IMR-90 (cell line): ENCODE measurements around the gene TOM1. TPM values are rescaled to one million over a fixed set of nuclear protein-coding genes. Genes with fewer than 3 reads are reported as not detected.

Experiments
- ATAC-seq: fragments of 200-7000 bp; cut with Tn5 transposase; 2 replicates; pipeline ENCODE4 v1.9.1; 2020; ENCODE audit warnings: low read depth, mild to moderate bottlenecking, moderate library complexity
- BruUV-seq: library from RNA; stranded (reverse); fragments of 400-500 nt; replicated peaks from 2 replicates; lab custom pipeline; 2021; lab: Mats Ljungman, UMichigan
- CTCF ChIA-PET: fragments of 300-600 bp; formaldehyde crosslinking; extraction: SDS; loops from one replicate; lab custom pipeline; 2021; ENCODE audit warnings: antibody characterized with exemption; lab: Yijun Ruan, JAX
- POLR2A ChIA-PET: fragments of 300-600 bp; sonication (Branson Sonifier 250); formaldehyde crosslinking; loops from one replicate; lab custom pipeline; 2022; ENCODE audit warnings: antibody characterized with exemption; ENCODE audit not compliant: unreplicated experiment; lab: Charles Lee
- DNase-seq: peaks from one replicate; pipeline ENCODE4 v3.0.0; 2013
- H2AFZ ChIP-seq: replicated peaks from 2 replicates; pipeline ENCODE3; 2013; ENCODE audit warnings: low read length, mild to moderate bottlenecking; ENCODE audit not compliant: poor library complexity
- H2AK5ac ChIP-seq: 2 replicates; pipeline ENCODE4 v1.6.1; 2013; ENCODE audit warnings: low read depth, low read length, inconsistent platforms
- H2AK9ac ChIP-seq: replicated peaks from 2 replicates; pipeline ENCODE3; 2013; ENCODE audit warnings: mild to moderate bottlenecking, low read depth, low read length, moderate library complexity; ENCODE audit not compliant: poor library complexity
- H2BK120ac ChIP-seq: 2 replicates; pipeline ENCODE4 v1.6.1; 2013; ENCODE audit warnings: low read depth, low read length, inconsistent platforms
- H2BK15ac ChIP-seq: 3 replicates; pipeline ENCODE4 v1.6.1; 2013; ENCODE audit warnings: low read depth, low read length, inconsistent platforms
- H2BK20ac ChIP-seq: 2 replicates; pipeline ENCODE4 v1.6.1; 2013; ENCODE audit warnings: low read depth, mild to moderate bottlenecking, inconsistent platforms, low read length, moderate library complexity
- H2BK5ac ChIP-seq: 2 replicates; pipeline ENCODE4 v1.6.1; 2013; ENCODE audit warnings: mild to moderate bottlenecking, low read depth, low read length, inconsistent platforms; ENCODE audit not compliant: poor library complexity, severe bottlenecking
- H3K14ac ChIP-seq: replicated peaks from 2 replicates; pipeline ENCODE4 v1.6.1; 2013; ENCODE audit warnings: low read depth, low read length, inconsistent platforms
- H3K18ac ChIP-seq: 2 replicates; pipeline ENCODE4 v1.6.1; 2013; ENCODE audit warnings: low read depth, low read length, control low read depth
- H3K23ac ChIP-seq: 2 replicates; pipeline ENCODE4 v1.6.1; 2013; ENCODE audit warnings: low read depth, low read length, inconsistent platforms
- H3K27ac ChIP-seq: 2 replicates; pipeline ENCODE4 v1.5.1; 2013; ENCODE audit warnings: mild to moderate bottlenecking, control low read depth, low read length; ENCODE audit not compliant: insufficient read depth
- H3K27me3 ChIP-seq: 2 replicates; pipeline ENCODE4 v1.6.1; 2013; ENCODE audit warnings: low read length; ENCODE audit not compliant: control insufficient read depth, insufficient read depth
- H3K36me3 ChIP-seq: 2 replicates; pipeline ENCODE4 v1.6.1; 2013; ENCODE audit warnings: low read length, mixed read lengths; ENCODE audit not compliant: control insufficient read depth, insufficient read depth
- H3K4ac ChIP-seq: 2 replicates; pipeline ENCODE4 v1.6.1; 2013; ENCODE audit warnings: low read depth, low read length, inconsistent platforms
- H3K4me1 ChIP-seq: 2 replicates; pipeline ENCODE4 v1.6.1; 2013; ENCODE audit warnings: low read length, mixed read lengths; ENCODE audit not compliant: control insufficient read depth, insufficient read depth
- H3K4me2 ChIP-seq: 2 replicates; pipeline ENCODE4 v1.6.1; 2013; ENCODE audit warnings: low read depth, mild to moderate bottlenecking, control low read depth, low read length, moderate library complexity
- H3K4me3 ChIP-seq: 2 replicates; pipeline ENCODE4 v1.5.1; 2013; ENCODE audit warnings: low read depth, mild to moderate bottlenecking, control low read depth, low read length, moderate library complexity; ENCODE audit not compliant: insufficient read depth
- H3K56ac ChIP-seq: 2 replicates; pipeline ENCODE4 v1.6.1; 2013; ENCODE audit warnings: low read length, inconsistent platforms; ENCODE audit not compliant: insufficient read depth; ENCODE audit errors: extremely low read depth
- H3K79me1 ChIP-seq, 2 experiments: 2 replicates each; pipeline ENCODE4 v1.6.1; 2013; ENCODE audit warnings: low read length in 2 of 2, inconsistent platforms in 1 of 2, low read depth in 1 of 2
- H3K9ac ChIP-seq: 2 replicates; pipeline ENCODE4 v1.6.1; 2013; ENCODE audit warnings: low read depth, low read length, control low read depth
- H3K9me1 ChIP-seq: 2 replicates; pipeline ENCODE4 v1.6.1; 2013; ENCODE audit warnings: low read length, inconsistent platforms; ENCODE audit not compliant: insufficient read depth
- H3K9me3 ChIP-seq: 2 replicates; pipeline ENCODE4 v1.6.1; 2013; ENCODE audit warnings: low read length; ENCODE audit not compliant: control insufficient read depth, insufficient read depth
- H4K20me1 ChIP-seq: 2 replicates; pipeline ENCODE4 v1.6.1; 2013; ENCODE audit warnings: low read length, inconsistent platforms; ENCODE audit not compliant: insufficient read depth
- H4K5ac ChIP-seq: 2 replicates; pipeline ENCODE4 v1.6.1; 2013; ENCODE audit warnings: mild to moderate bottlenecking, low read depth, low read length, control low read depth
- H4K8ac ChIP-seq, 2 experiments: 2 replicates each; pipeline ENCODE4 v1.6.1; 2013; ENCODE audit warnings: low read depth in 2 of 2, low read length in 2 of 2, control low read depth in 1 of 2, inconsistent platforms in 1 of 2
- H4K91ac ChIP-seq: 2 replicates; pipeline ENCODE4 v1.6.1; 2013; ENCODE audit warnings: low read depth, low read length, inconsistent platforms; ENCODE audit not compliant: insufficient read depth
- BHLHE40 ChIP-seq: fragments of 150-350 bp; IDR thresholded peaks from 2 replicates; pipeline ENCODE4 v1.6.1; 2016; ENCODE audit warnings: mild to moderate bottlenecking, low read depth, low read length
- CEBPB ChIP-seq: IDR thresholded peaks from 2 replicates; pipeline ENCODE4 v1.6.1; 2012; ENCODE audit warnings: low read depth, low read length, improper control_type of control experiment
- CHD1 ChIP-seq: IDR thresholded peaks from 2 replicates; pipeline ENCODE4 v1.6.1; 2012; ENCODE audit warnings: low read depth, low read length, improper control_type of control experiment
- CTCF ChIP-seq: conservative IDR thresholded peaks from 2 replicates; pipeline ENCODE4 v1.5.1; 2012; ENCODE audit warnings: mild to moderate bottlenecking, low read depth, low read length, improper control_type of control experiment
- ELK1 ChIP-seq: fragments of 150-350 bp; IDR thresholded peaks from 2 replicates; pipeline ENCODE4 v1.6.1; 2016; ENCODE audit warnings: low read depth, mild to moderate bottlenecking, low read length, moderate library complexity, borderline replicate concordance
- FOS ChIP-seq: fragments of 150-350 bp; IDR thresholded peaks from 2 replicates; pipeline ENCODE4 v1.6.1; 2016; ENCODE audit warnings: low read depth, low read length
- MAFK ChIP-seq: IDR thresholded peaks from 2 replicates; pipeline ENCODE4 v1.6.1; 2012; ENCODE audit warnings: low read depth, low read length, improper control_type of control experiment
- MAZ ChIP-seq: IDR thresholded peaks from 2 replicates; pipeline ENCODE4 v1.6.1; 2012; ENCODE audit warnings: low read depth, mild to moderate bottlenecking, low read length, improper control_type of control experiment, moderate library complexity, borderline replicate concordance
- MXI1 ChIP-seq: IDR thresholded peaks from 2 replicates; pipeline ENCODE4 v1.6.1; 2012; ENCODE audit warnings: low read depth, mild to moderate bottlenecking, low read length, moderate library complexity, borderline replicate concordance
- NFE2L2 ChIP-seq: fragments of 150-350 bp; IDR thresholded peaks from 2 replicates; pipeline ENCODE4 v1.6.1; 2016; ENCODE audit warnings: low read depth, mild to moderate bottlenecking, low read length
- POLR2A ChIP-seq: IDR thresholded peaks from 2 replicates; pipeline ENCODE4 v1.6.1; 2012; ENCODE audit warnings: mild to moderate bottlenecking, low read depth, low read length
- RAD21 ChIP-seq: IDR thresholded peaks from 2 replicates; pipeline ENCODE4 v1.6.1; 2012; ENCODE audit warnings: low read length, improper control_type of control experiment
- RCOR1 ChIP-seq: IDR thresholded peaks from 2 replicates; pipeline ENCODE4 v1.6.1; 2012; ENCODE audit warnings: mild to moderate bottlenecking, low read length, improper control_type of control experiment; ENCODE audit not compliant: insufficient replicate concordance
- RFX5 ChIP-seq: IDR thresholded peaks from 2 replicates; pipeline ENCODE4 v1.8.0; 2012; ENCODE audit warnings: low read depth, mild to moderate bottlenecking, low read length, moderate library complexity
- SMC3 ChIP-seq: fragments of 150-350 bp; IDR thresholded peaks from 2 replicates; pipeline ENCODE4 v1.6.1; 2016; ENCODE audit warnings: low read depth, mild to moderate bottlenecking, antibody characterized with exemption, low read length, moderate library complexity
- USF2 ChIP-seq: fragments of 150-350 bp; IDR thresholded peaks from 2 replicates; pipeline ENCODE4 v1.6.1; 2017; ENCODE audit warnings: mild to moderate bottlenecking, antibody characterized with exemption, low read length, low read depth
- WGBS, 2 experiments: methylation state at CpG; one replicate each; pipeline versions ENCODE4 v1.1.5 to v1.1.7; 2013; ENCODE audit warnings: missing lambda C conversion rate in 2 of 2; ENCODE audit not compliant: insufficient read length in 1 of 2; ENCODE audit errors: extremely low coverage in 2 of 2; 5-methylcytosine and 5-hydroxymethylcytosine counted together
- dilution Hi-C: fragments of 300-500 bp; cut with HindIII; formaldehyde crosslinking; loops from one replicate; pipeline ENCODE4 v1.14.3; 2018; ENCODE audit warnings: low sequenced_read_pairs; ENCODE audit not compliant: unreplicated experiment
- in situ Hi-C: fragments of 300-500 bp; cut with MboI; formaldehyde crosslinking; loops from 3 replicates; pipeline ENCODE4 v1.14.3; 2019; ENCODE audit warnings: low sequenced_read_pairs, inconsistent platforms, mixed read lengths
- intact Hi-C: fragments of 100-400 bp; cut with micrococcal nuclease; formaldehyde crosslinking; loops from 2 replicates; pipeline ENCODE4 v1.10.0; 2022
- polyA plus RNA-seq, 3 experiments: library from polyadenylated mRNA; depleted of rRNA; stranded (reverse); fragments of >200 nt; gene quantifications; 2 replicates each; pipeline ENCODE4 v1.2.3, GENCODE V29; 2012; ENCODE audit warnings: low replicate concordance in 1 of 3
- total RNA-seq: library from RNA; depleted of rRNA; stranded (reverse); fragments of >200 nt; gene quantifications from 2 replicates; pipeline ENCODE4 v1.2.3, GENCODE V29; 2012

Gene TOM1
- total and polyA plus RNA-seq, 2 of the 4 experiments (the other 2 are of a cell fraction), result 38.0 to 46.4 TPM

DNA sequence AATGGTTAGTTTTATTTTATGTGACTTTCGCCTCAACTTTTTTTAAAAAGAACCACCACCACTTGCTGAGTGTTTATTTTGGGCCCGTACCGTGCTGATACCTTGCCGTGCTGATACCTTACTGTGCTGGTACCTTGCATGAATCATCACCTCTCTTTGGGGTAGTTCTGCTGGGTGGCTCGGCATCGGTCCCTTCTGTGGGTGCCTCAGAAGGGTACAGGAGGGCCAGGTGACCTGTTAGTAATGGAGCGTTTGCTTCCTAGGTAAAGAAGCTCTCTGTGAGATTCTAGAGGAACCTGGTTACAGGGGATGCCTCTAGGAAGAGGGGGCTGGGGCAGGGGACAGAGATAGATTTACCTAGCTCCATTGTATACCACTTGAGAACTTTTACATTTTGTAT lies 17.1 kb downstream of the TOM1 start:
- Histone ChIP-seq H3K4me3 (no peak overlapping the region), H3K23ac (no peak overlapping the region), H2AK5ac (no peak overlapping the region), H3K79me1 (peaks cover 14 to 78% of the 10 kb centered on the region in 2 experiments; a peak in 3 of 4 replicates), H3K27me3 (no peaks in the 10 kb centered on the region), H3K4ac (no peak overlapping the region), H3K9me1 (peaks cover 24% of the 10 kb centered on the region), H2BK5ac (no peak overlapping the region), H3K9me3 (no peaks in the 10 kb centered on the region), H4K20me1 (peaks cover 68% of the 10 kb centered on the region), H2AFZ (no peak overlapping the region), H3K9ac (no peak overlapping the region), H4K8ac (no peak overlapping the region), H4K5ac (no peak overlapping the region), H2BK20ac (no peak overlapping the region), H3K56ac (no peak overlapping the region), H3K14ac (no peak overlapping the region), H3K27ac (no peak overlapping the region), H2BK15ac (no peak overlapping the region), H2BK120ac (no peak overlapping the region), H3K36me3 (peaks cover 32% of the 10 kb centered on the region), H3K18ac (no peak overlapping the region), H2AK9ac (no peak overlapping the region), H4K91ac (no peak overlapping the region), H3K4me2 (no peak overlapping the region), H3K4me1 (peaks cover 14% of the 10 kb centered on the region)
- no CpG with 5 or more reads among the region's 7 CpGs for WGBS, 2 experiments
- ChIA-PET CTCF (no interaction called here), POLR2A (no interaction called here)
- TF ChIP-seq FOS (no peak), ELK1 (no peak), MAFK (no peak), CHD1 (no peak), RCOR1 (no peak), SMC3 (no peak), RFX5 (no peak), BHLHE40 (no peak), NFE2L2 (no peak), RAD21 (no peak), USF2 (no peak), MXI1 (no peak), CTCF (no peak), CEBPB (no peak), POLR2A (no peak), MAZ (no peak)
- in situ Hi-C loops (loop anchor here (25.0 kb wide), 1 partner anchor 1196 kb away; the partner anchor contains the start of gene FOXRED2), intact Hi-C loops (no loop called here), dilution Hi-C loops (no loop called here)
- no TSS peak for BruUV-seq
- DNase-seq, result no peak
- ATAC-seq, result no peak
